ENCODE measurements around the gene PIGN. TPM values are rescaled to one million over a fixed set of nuclear protein-coding genes. Genes with fewer than 3 reads are reported as not detected.

PIGN gene
- polyA plus RNA-seq, 1 donor from 2014 or later = 8.7 TPM

GRCh38 chr18:62048279-62048678 is 138.6 kb downstream of the PIGN start (continued):
- TF ChIP-seq CTCF (IDR thresholded peaks at IDR 0.05; ENCODE audit: poor library complexity, severe bottlenecking) (no peak), EP300 (conservative IDR thresholded peaks at IDR 0.05; ENCODE audit: poor library complexity, severe bottlenecking) (no peak), SMC3 (conservative IDR thresholded peaks at IDR 0.05; ENCODE audit: poor library complexity) (no peak)

- Histone ChIP-seq H3K79me2 (replicated peaks; ENCODE audit: insufficient read depth, low read length) (no peaks in the 10 kb centered on the region), H3K4me2 (ENCODE audit: low read length) (no peak overlapping the region), H3F3A (ENCODE audit: insufficient read depth, low read length, poor library complexity, severe bottlenecking) (no peaks in the 10 kb centered on the region)
Observed at GRCh38 chr18:62045316-62045715, 141.5 kb downstream of the PIGN start.

More at GRCh38 chr18:62045316-62045715, 141.5 kb downstream of the PIGN start:
- no peaks in the 10 kb centered on the region for H4K20me1 ChIP-seq (ENCODE audit: insufficient read depth)
- H3K27me3 ChIP-seq (ENCODE audit: insufficient read depth, low read depth, low read length) = no peaks in the 10 kb centered on the region
- no peak for TF ChIP-seq REST (IDR thresholded peaks at IDR 0.05; ENCODE audit: borderline replicate concordance)
- no peak for TF ChIP-seq CTCF (IDR thresholded peaks at IDR 0.05; ENCODE audit: poor library complexity, severe bottlenecking)
- TF ChIP-seq SMC3 (conservative IDR thresholded peaks at IDR 0.05; ENCODE audit: poor library complexity) = no peak
- no peak for TF ChIP-seq TAF1 (IDR thresholded peaks at IDR 0.05; ENCODE audit: low read depth)
- TF ChIP-seq POLR2AphosphoS5 (IDR thresholded peaks at IDR 0.05) = no peak
- no peak for TF ChIP-seq EP300 (conservative IDR thresholded peaks at IDR 0.05; ENCODE audit: poor library complexity, severe bottlenecking)
- no peak for TF ChIP-seq MXI1 (conservative IDR thresholded peaks at IDR 0.05; ENCODE audit: poor library complexity, severe bottlenecking)
- TF ChIP-seq EZH2 (IDR thresholded peaks at IDR 0.05; ENCODE audit: borderline replicate concordance, insufficient read depth, low read length, poor library complexity, severe bottlenecking) = no peak
- TF ChIP-seq RAD21 (conservative IDR thresholded peaks at IDR 0.05) = no peak
- H3K9ac ChIP-seq (ENCODE audit: low read length) = no peak overlapping the region
- H3K4me3 ChIP-seq (ENCODE audit: low read length) = no peak overlapping the region
- H3K9me3 ChIP-seq (ENCODE audit: low read length) = no peaks in the 10 kb centered on the region
- H2AFZ ChIP-seq (ENCODE audit: low read depth, low read length) = no peak overlapping the region
- no peak overlapping the region for H3K27ac ChIP-seq (ENCODE audit: low read length)
- H3K9me2 ChIP-seq (ENCODE audit: insufficient read depth, low read length) = no peaks in the 10 kb centered on the region
- H3K36me3 ChIP-seq (ENCODE audit: insufficient read depth, low read length) = no peaks in the 10 kb centered on the region

Measured in neural cell (in vitro differentiated cells).